HepG2 (cell line): Measurements from ENCODE around the gene ULBP1. TPM values are rescaled to one million over a fixed set of nuclear protein-coding genes. Genes with fewer than 3 reads are reported as not detected.

Experiments
- ATAC-seq: fragments of 200-7000 bp; cut with Tn5 transposase; 3 replicates; pipeline ENCODE4 v1.9.1; 2020; ENCODE audit warnings: mild to moderate bottlenecking, moderate library complexity
- BruUV-seq: library from RNA; stranded (reverse); fragments of 400-500 nt; replicated peaks from 2 replicates; lab custom pipeline; 2021; lab: Mats Ljungman, UMichigan
- CTCF ChIA-PET: fragments of 300-600 bp; formaldehyde crosslinking; extraction: SDS; loops from one replicate; lab custom pipeline; 2021; ENCODE audit warnings: low total read pairs, inconsistent platforms, low intra/inter-chr PET ratio; lab: Yijun Ruan, JAX
- POLR2A ChIA-PET: fragments of 350-600 bp; sonication (Branson Sonifier 250); formaldehyde crosslinking; loops from one replicate; lab custom pipeline; 2020; ENCODE audit warnings: antibody characterized with exemption, inconsistent platforms; lab: Yijun Ruan, JAX
- DNase-seq: peaks from one replicate; pipeline ENCODE4 v3.0.0-alpha.2; 2015; ENCODE audit warnings: low spot score
- FAIRE-seq: peaks from 3 replicates; lab custom pipeline; 2011; peaks lifted over from hg19 to GRCh38; lab: Jason Lieb, UNC
- H2AFZ ChIP-seq: one replicate; pipeline ENCODE4 v1.6.1; 2011; ENCODE audit warnings: low read length, inconsistent platforms
- H3K27ac ChIP-seq: fragments of 300-600 bp; 3 replicates; pipeline ENCODE4 v1.8.0; 2011; ENCODE audit warnings: mixed run types, mild to moderate bottlenecking, mixed read lengths, low read length, inconsistent platforms; ENCODE audit not compliant: insufficient read depth; ENCODE audit errors: extremely low read length
- H3K27me3 ChIP-seq, 2 experiments: fragments of 200-600 bp in 1 of 2; 2 replicates in 1 of 2; 3 replicates in 1 of 2; pipeline versions ENCODE4 v1.6.0 to v1.8.0; 2011; ENCODE audit warnings: low read length in 2 of 2, mild to moderate bottlenecking in 2 of 2, moderate library complexity in 2 of 2, inconsistent platforms in 1 of 2; ENCODE audit not compliant: insufficient read depth in 2 of 2, control insufficient read depth in 1 of 2
- H3K36me3 ChIP-seq, 2 experiments: fragments of 200-600 bp in 1 of 2; replicated peaks in 1 of 2; 2 replicates in 1 of 2; 3 replicates in 1 of 2; pipeline versions ENCODE4 v1.5.1 to v1.8.0; 2011; ENCODE audit warnings: low read length in 2 of 2, inconsistent platforms in 1 of 2; ENCODE audit not compliant: insufficient read depth in 2 of 2, control insufficient read depth in 1 of 2
- H3K4me1 ChIP-seq: 2 replicates; pipeline ENCODE4 v1.5.1; 2012; ENCODE audit warnings: low read length, inconsistent platforms; ENCODE audit not compliant: insufficient read depth
- H3K4me2 ChIP-seq: 2 replicates; pipeline ENCODE4 v1.6.0; 2011; ENCODE audit warnings: low read depth, low read length, inconsistent platforms
- H3K4me3 ChIP-seq, 3 experiments: fragments of 200-600 bp in 1 of 3; sonication (generic), shearing (Covaris generic) in 1 of 3; replicated peaks in 1 of 3; 2 replicates each; pipeline ENCODE4 v1.5.1; 2011 to 2016; ENCODE audit warnings: low read length in 3 of 3, inconsistent platforms in 2 of 3, low read depth in 2 of 3, mild to moderate bottlenecking in 2 of 3, control low read depth in 1 of 3, mixed read lengths in 1 of 3; ENCODE audit not compliant: insufficient read depth in 1 of 3
- H3K79me2 ChIP-seq: one replicate; pipeline ENCODE4 v1.6.1; 2011; ENCODE audit warnings: low read length, inconsistent platforms; ENCODE audit not compliant: insufficient read depth
- H3K9ac ChIP-seq: 2 replicates; pipeline ENCODE4 v1.6.0; 2011; ENCODE audit warnings: mild to moderate bottlenecking, low read depth, low read length, inconsistent platforms; ENCODE audit not compliant: insufficient read depth
- H3K9me3 ChIP-seq: 2 replicates; pipeline ENCODE4 v1.5.1; 2012; ENCODE audit warnings: mild to moderate bottlenecking, low read length
- H4K20me1 ChIP-seq: 2 replicates; pipeline ENCODE4 v1.6.0; 2011; ENCODE audit warnings: inconsistent platforms, mild to moderate bottlenecking, low read length, moderate library complexity; ENCODE audit not compliant: insufficient read depth
- FOXA1 ChIP-seq, 2 experiments: fragments of 450-650 bp in 1 of 2; sonication (generic) in 1 of 2; formaldehyde crosslinking in 1 of 2; IDR thresholded peaks; 2 replicates each; pipeline versions ENCODE4 v1.4.0 to v1.6.1; 2016 to 2020; ENCODE audit warnings: missing genetic modification reagents in 1 of 2
- GATAD2A ChIP-seq: IDR thresholded peaks from 2 replicates; pipeline ENCODE4 v1.6.1; 2016
- HDAC2 ChIP-seq: sonication (generic); formaldehyde crosslinking; IDR thresholded peaks from 2 replicates; pipeline ENCODE4 v1.4.0; 2020; ENCODE audit warnings: missing genetic modification reagents
- HNRNPH1 ChIP-seq: fragments of 200-400 bp; formaldehyde crosslinking; optimal IDR thresholded peaks from 2 replicates; pipeline ENCODE3; 2017; ENCODE audit warnings: mild to moderate bottlenecking, low read depth, low read length
- HNRNPUL1 ChIP-seq: fragments of 200-400 bp; formaldehyde crosslinking; IDR thresholded peaks from 2 replicates; pipeline ENCODE4 v1.6.1; 2017; ENCODE audit warnings: low read depth, mild to moderate bottlenecking, low read length, moderate library complexity
- IKZF1 ChIP-seq: fragments of 450-650 bp; IDR thresholded peaks from 2 replicates; pipeline ENCODE4 v1.7.1; 2016
- MIER2 ChIP-seq: IDR thresholded peaks from 2 replicates; pipeline ENCODE4 v1.6.1; 2016; ENCODE audit warnings: missing biosample characterization, missing genetic modification reagents
- ZBTB42 ChIP-seq: sonication (generic); formaldehyde crosslinking; IDR thresholded peaks from 2 replicates; pipeline ENCODE4 v1.5.0; 2020; ENCODE audit warnings: mild to moderate bottlenecking, missing genetic modification reagents
- ZNF780A ChIP-seq: sonication (generic); formaldehyde crosslinking; IDR thresholded peaks from 2 replicates; pipeline ENCODE4 v1.8.0; 2022; ENCODE audit warnings: mild to moderate bottlenecking, missing genetic modification reagents, moderate library complexity
- WGBS: methylation state at CpG from one replicate; pipeline ENCODE4 v1.1.6; 2017; ENCODE audit warnings: low lambda C conversion rate; 5-methylcytosine and 5-hydroxymethylcytosine counted together
- in situ Hi-C: cut with HindIII; loops from 2 replicates; pipeline ENCODE4 v1.10.0; 2017; ENCODE audit warnings: low pct_unique_long_range_greater_than_20kb; ENCODE audit not compliant: extremely low pct_ligation_motif_present
- intact Hi-C: fragments of 100-400 bp; cut with micrococcal nuclease; formaldehyde crosslinking; loops from one replicate; pipeline ENCODE4 v1.10.0; 2022; ENCODE audit not compliant: unreplicated experiment
- polyA plus RNA-seq, 8 experiments: library from polyadenylated mRNA; depleted of rRNA in 3 of 8; stranded (reverse) in 7 of 8; unstranded in 1 of 8; fragments of >200 nt; fragmentation: Illumina TruSeq in 4 of 8; extraction: Trizol in 4 of 8; gene quantifications; 2 replicates each; pipeline versions ENCODE4 v1.2.1 to v1.2.3, GENCODE V29; 2011 to 2016; ENCODE audit warnings: low read depth in 4 of 8, missing spikeins in 1 of 8, mixed read lengths in 1 of 8; ENCODE audit not compliant: insufficient read depth in 1 of 8
- total RNA-seq, 5 experiments: library from RNA; depleted of rRNA; stranded (reverse); fragments of >200 nt; fragmentation: Illumina TruSeq; extraction: Trizol; gene quantifications; 2 replicates each; pipeline ENCODE4 v1.2.3, GENCODE V29; 2016; ENCODE audit warnings: low read depth in 1 of 5
- TF ChIP-seq, protein P1 (sequence below): sonication (generic); formaldehyde crosslinking; IDR thresholded peaks from 2 replicates; pipeline ENCODE4 v1.5.0; 2020; ENCODE audit warnings: missing genetic modification reagents
- TF ChIP-seq, protein P2 (sequence below): sonication (generic); formaldehyde crosslinking; IDR thresholded peaks from 2 replicates; pipeline ENCODE4 v1.4.0; 2020; ENCODE audit warnings: mild to moderate bottlenecking, missing genetic modification reagents

ULBP1 gene
- total and polyA plus RNA-seq, 2 of the 13 experiments (the other 11 are each of a cell fraction or from before 2014, with no cell fraction given), result 0.04 to 0.09 TPM

DNA sequence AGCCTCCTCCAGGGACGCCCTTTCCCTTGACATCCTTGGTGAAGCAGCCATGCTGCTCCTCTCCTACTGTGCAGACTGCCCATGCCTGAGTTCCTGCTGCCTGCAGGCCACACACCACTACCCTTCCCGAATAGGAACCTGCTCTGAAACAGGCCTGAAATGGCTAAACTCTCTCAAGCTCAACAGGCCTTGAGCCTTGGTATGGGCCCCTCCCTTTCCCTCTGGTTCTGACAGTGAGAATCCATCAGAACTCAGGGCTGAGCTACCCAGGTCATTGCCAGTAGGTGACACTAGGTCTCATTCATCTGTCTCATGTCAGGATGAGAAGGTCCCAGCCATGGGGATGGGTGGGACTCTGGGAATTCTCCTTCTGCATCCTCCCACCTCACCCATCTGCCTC, 35.9 kb downstream of the ULBP1 start:
- ATAC-seq (no peak), FAIRE-seq (no peak), DNase-seq (no peak)
- no peaks in the 10 kb centered on the region for H3K79me2 ChIP-seq
- peaks cover 4 to 33% of the 10 kb centered on the region in 2 experiments; a peak in 4 of 5 replicates for H3K27me3 ChIP-seq
- ChIA-PET POLR2A (no interaction called here), CTCF (no interaction called here)
- intact Hi-C loops (no loop called here), in situ Hi-C loops (loop anchor here (10.0 kb wide), 1 partner anchor 155 kb away; no protein-coding TSS in a partner anchor)
- H3K4me3 ChIP-seq, result no peak overlapping the region
- 0 out of 2 replicates have a peak, but pooled peaks cover 4% of the 10 kb centered on the region for H3K4me1 ChIP-seq
- no peak for TF ChIP-seq FOXA1 (IDR thresholded peaks at IDR 0.05)
- TF ChIP-seq FOXA1 (CRISPR knock-in tag; IDR thresholded peaks at IDR 0.05), result no peak
- TF ChIP-seq HNRNPH1, result no peak
- TF ChIP-seq, protein P1, sequence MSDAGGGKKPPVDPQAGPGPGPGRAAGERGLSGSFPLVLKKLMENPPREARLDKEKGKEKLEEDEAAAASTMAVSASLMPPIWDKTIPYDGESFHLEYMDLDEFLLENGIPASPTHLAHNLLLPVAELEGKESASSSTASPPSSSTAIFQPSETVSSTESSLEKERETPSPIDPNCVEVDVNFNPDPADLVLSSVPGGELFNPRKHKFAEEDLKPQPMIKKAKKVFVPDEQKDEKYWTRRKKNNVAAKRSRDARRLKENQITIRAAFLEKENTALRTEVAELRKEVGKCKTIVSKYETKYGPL (CRISPR knock-in tag), result no peak
- TF ChIP-seq MIER2 (CRISPR knock-in tag), result no peak
- TF ChIP-seq, protein P2, sequence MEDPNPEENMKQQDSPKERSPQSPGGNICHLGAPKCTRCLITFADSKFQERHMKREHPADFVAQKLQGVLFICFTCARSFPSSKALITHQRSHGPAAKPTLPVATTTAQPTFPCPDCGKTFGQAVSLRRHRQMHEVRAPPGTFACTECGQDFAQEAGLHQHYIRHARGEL, result no peak
- TF ChIP-seq IKZF1, result no peak
- no peak for TF ChIP-seq ZBTB42 (CRISPR knock-in tag)
- no peak for TF ChIP-seq ZNF780A (CRISPR knock-in tag)
- TF ChIP-seq GATAD2A (CRISPR knock-in tag), result no peak
- no peak for TF ChIP-seq HNRNPUL1
- no peak for TF ChIP-seq HDAC2 (CRISPR knock-in tag)
- H2AFZ ChIP-seq, result no peak overlapping the region
- 9% methylated on average over 2 of the region's 2 CpGs for whole genome bisulfite sequencing
- no peak overlapping the region for H3K9ac ChIP-seq
- no peaks in the 10 kb centered on the region for H3K36me3 ChIP-seq
- H3K9me3 ChIP-seq, result no peaks in the 10 kb centered on the region
- no TSS peak for BruUV-seq
- no peak overlapping the region for H3K4me2 ChIP-seq
- H4K20me1 ChIP-seq, result no peaks in the 10 kb centered on the region
- no peak overlapping the region for H3K27ac ChIP-seq
